Muscle layer of colon (tissue), 2 donors: ENCODE data around the gene POGK.
A peak's percentile ranks its signal among the peaks of the same experiment; 100 is the strongest.

Experiments
- H3K27ac ChIP-seq: one replicate; pipeline ENCODE4 v1.7.0; 2013; ENCODE audit warnings: low read depth, mild to moderate bottlenecking, low read length, moderate library complexity
- H3K27me3 ChIP-seq, 2 donors: one replicate each; pipeline ENCODE4 v1.7.0; 2013; ENCODE audit warnings: low read length in 2 of 2, mild to moderate bottlenecking in 2 of 2; ENCODE audit not compliant: insufficient read depth in 2 of 2, control insufficient read depth in 1 of 2
- H3K36me3 ChIP-seq: one replicate; pipeline ENCODE4 v1.7.0; 2013; ENCODE audit warnings: mild to moderate bottlenecking, low read length; ENCODE audit not compliant: insufficient read depth
- H3K4me1 ChIP-seq: one replicate; pipeline ENCODE4 v1.7.0; 2013; ENCODE audit warnings: mild to moderate bottlenecking, low read length; ENCODE audit not compliant: insufficient read depth
- H3K4me3 ChIP-seq, 2 donors: one replicate each; pipeline ENCODE4 v1.7.0; 2013; ENCODE audit warnings: low read length in 2 of 2, low read depth in 1 of 2, mild to moderate bottlenecking in 1 of 2, moderate library complexity in 1 of 2
- H3K9ac ChIP-seq: one replicate; pipeline ENCODE4 v1.7.0; 2013; ENCODE audit warnings: low read length
- H3K9me3 ChIP-seq: one replicate; pipeline ENCODE4 v1.7.0; 2013; ENCODE audit warnings: mild to moderate bottlenecking, low read length
- donor health status: abdominal sarcoma.
- donor health status: Adenocarcinoma of cecum.

Gene POGK

GRCh38 chr1:166839600-166840308 lies 479 bp downstream of the POGK start:
- no peaks in the 10 kb centered on the region for H3K9me3 ChIP-seq
- peak overlapping the region; percentile 39 to 72 for H3K4me3 ChIP-seq
- peaks cover 38% of the 10 kb centered on the region for H3K36me3 ChIP-seq
- peaks cover 57% of the 10 kb centered on the region for H3K4me1 ChIP-seq
- peak overlapping the region; percentile 93 for H3K27ac ChIP-seq
- H3K9ac ChIP-seq: peak overlapping the region; percentile 51
- no peaks in the 10 kb centered on the region for H3K27me3 ChIP-seq

GRCh38 chr1:166840309-166841274 lies 1.3 kb downstream of the POGK start:
- Histone ChIP-seq H3K27me3 (no peaks in the 10 kb centered on the region), H3K9ac (peak overlapping the region; percentile 51), H3K4me1 (peaks cover 62% of the 10 kb centered on the region)

GRCh38 chr1:166843322-166843721 lies 4.0 kb downstream of the POGK start:
- Histone ChIP-seq H3K9me3 (no peaks in the 10 kb centered on the region), H3K4me3 (peak overlapping the region in 1 of 2 donors; percentile 9), H3K27ac (no peak overlapping the region), H3K4me1 (peaks cover 60% of the 10 kb centered on the region), H3K9ac (no peak overlapping the region), H3K27me3 (no peaks in the 10 kb centered on the region), H3K36me3 (peaks cover 73% of the 10 kb centered on the region)

More at GRCh38 chr1:166840309-166841274, 1.3 kb downstream of the POGK start:
- Histone ChIP-seq H3K9me3 (no peaks in the 10 kb centered on the region), H3K27ac (peak overlapping the region; percentile 77), H3K36me3 (peaks cover 46% of the 10 kb centered on the region), H3K4me3 (peak overlapping the region; percentile 39 to 72)

- H3K36me3 ChIP-seq: peaks cover 79% of the 10 kb centered on the region
- no peaks in the 10 kb centered on the region for H3K27me3 ChIP-seq
- peak overlapping the region in 1 of 2 donors; percentile 9 for H3K4me3 ChIP-seq
- peak overlapping the region; percentile 9 for H3K27ac ChIP-seq
- no peak overlapping the region for H3K9ac ChIP-seq
- H3K9me3 ChIP-seq: no peaks in the 10 kb centered on the region
- H3K4me1 ChIP-seq: peaks cover 55% of the 10 kb centered on the region
Measured at GRCh38 chr1:166843769-166844596, 4.7 kb downstream of the POGK start.

GRCh38 chr1:166844791-166845190 lies 5.5 kb downstream of the POGK start:
- Histone ChIP-seq H3K9ac (no peak overlapping the region), H3K4me1 (peaks cover 55% of the 10 kb centered on the region), H3K4me3 (no peak overlapping the region), H3K27ac (no peak overlapping the region), H3K9me3 (no peaks in the 10 kb centered on the region), H3K36me3 (peaks cover 87% of the 10 kb centered on the region), H3K27me3 (no peaks in the 10 kb centered on the region)

GRCh38 chr1:166848193-166848592 lies 8.9 kb downstream of the POGK start:
- H3K36me3 ChIP-seq: peaks cover 85% of the 10 kb centered on the region
- no peaks in the 10 kb centered on the region for H3K27me3 ChIP-seq
- no peak overlapping the region for H3K27ac ChIP-seq
- no peak overlapping the region for H3K9ac ChIP-seq
- no peak overlapping the region for H3K4me3 ChIP-seq
- H3K4me1 ChIP-seq: peaks cover 25% of the 10 kb centered on the region
- H3K9me3 ChIP-seq: no peaks in the 10 kb centered on the region

- Histone ChIP-seq H3K4me1 (peaks cover 15% of the 10 kb centered on the region), H3K27me3 (no peaks in the 10 kb centered on the region), H3K9me3 (no peaks in the 10 kb centered on the region), H3K27ac (no peak overlapping the region), H3K9ac (no peak overlapping the region), H3K4me3 (no peak overlapping the region), H3K36me3 (peaks cover 80% of the 10 kb centered on the region)
Measured at GRCh38 chr1:166849135-166849534, 9.9 kb downstream of the POGK start.

GRCh38 chr1:166852918-166853317 lies 13.6 kb downstream of the POGK start:
- Histone ChIP-seq H3K27me3 (no peaks in the 10 kb centered on the region), H3K36me3 (peaks cover 78% of the 10 kb centered on the region), H3K4me1 (no peaks in the 10 kb centered on the region), H3K27ac (no peak overlapping the region), H3K4me3 (no peak overlapping the region), H3K9ac (no peak overlapping the region), H3K9me3 (no peaks in the 10 kb centered on the region)

GRCh38 chr1:166855558-166855957 lies 16.3 kb downstream of the POGK start:
- H3K27ac ChIP-seq: no peak overlapping the region
- H3K4me1 ChIP-seq: no peaks in the 10 kb centered on the region
- no peak overlapping the region for H3K4me3 ChIP-seq
- no peak overlapping the region for H3K9ac ChIP-seq
- H3K27me3 ChIP-seq: no peaks in the 10 kb centered on the region
- peaks cover 72% of the 10 kb centered on the region for H3K36me3 ChIP-seq
- no peaks in the 10 kb centered on the region for H3K9me3 ChIP-seq

- H3K4me3 ChIP-seq: no peak overlapping the region
- no peak overlapping the region for H3K9ac ChIP-seq
Measured at GRCh38 chr1:166857995-166858394, 18.7 kb downstream of the POGK start.

More at GRCh38 chr1:166857995-166858394, 18.7 kb downstream of the POGK start:
- no peaks in the 10 kb centered on the region for H3K27me3 ChIP-seq
- H3K27ac ChIP-seq: no peak overlapping the region
- no peaks in the 10 kb centered on the region for H3K4me1 ChIP-seq
- no peaks in the 10 kb centered on the region for H3K9me3 ChIP-seq
- peaks cover 70% of the 10 kb centered on the region for H3K36me3 ChIP-seq
